HG02642 (cell line): ENCODE measurements around the gene KIAA1671.

Source experiments
- ATAC-seq: cut with Tn5 transposase; IDR thresholded peaks from one replicate; pipeline ENCODE4 v1.9.1; 2021; ENCODE audit warnings: mild to moderate bottlenecking; ENCODE audit not compliant: unreplicated experiment, poor library complexity

The KIAA1671 gene

GRCh38 chr22:25032066-25032465 is 79.5 kb downstream of the KIAA1671 start:
- no peak for ATAC-seq

DNA sequence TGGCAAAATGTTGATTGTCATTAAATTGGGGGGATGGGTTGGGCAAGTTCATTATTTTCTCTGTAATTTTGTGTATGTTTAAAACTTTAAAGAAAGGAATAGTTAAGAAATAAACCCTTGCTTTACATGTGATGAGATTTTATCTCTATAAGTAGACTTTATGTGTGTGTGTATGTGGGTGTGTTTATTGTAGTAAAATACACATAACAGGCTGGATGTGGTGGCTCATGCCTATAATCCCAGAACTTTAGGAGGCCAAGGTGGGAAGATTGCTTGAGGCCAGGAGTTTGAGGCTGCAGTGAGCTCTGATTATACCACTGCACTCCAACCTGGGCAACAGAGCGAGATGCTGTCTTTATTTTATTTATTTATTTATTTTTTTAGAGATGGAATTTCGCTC is 83.2 kb downstream of the KIAA1671 start:
- ATAC-seq = no peak

DNA sequence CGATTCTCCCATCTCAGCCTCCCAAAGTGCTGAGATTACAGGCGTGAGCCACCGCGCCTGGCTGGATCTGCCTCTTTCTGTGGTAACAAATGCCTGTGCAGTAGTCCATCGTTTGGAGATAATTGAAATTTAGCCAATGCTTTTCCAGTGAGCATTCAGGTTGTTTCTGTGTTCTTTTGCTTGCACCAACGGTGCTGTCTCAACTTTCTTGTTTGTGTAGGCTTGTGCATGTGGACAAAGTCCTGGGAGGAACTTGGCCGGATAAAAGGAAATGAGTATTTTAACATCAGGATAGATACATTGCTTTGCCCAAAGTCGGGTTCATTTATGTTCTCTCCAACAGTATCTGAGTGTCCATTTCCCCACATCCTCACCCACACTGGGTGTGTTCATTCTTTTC is 85.7 kb downstream of the KIAA1671 start:
- no peak for ATAC-seq

- no peak for ATAC-seq
Measured at GRCh38 chr22:25038771-25039170, 86.3 kb downstream of the KIAA1671 start.

DNA sequence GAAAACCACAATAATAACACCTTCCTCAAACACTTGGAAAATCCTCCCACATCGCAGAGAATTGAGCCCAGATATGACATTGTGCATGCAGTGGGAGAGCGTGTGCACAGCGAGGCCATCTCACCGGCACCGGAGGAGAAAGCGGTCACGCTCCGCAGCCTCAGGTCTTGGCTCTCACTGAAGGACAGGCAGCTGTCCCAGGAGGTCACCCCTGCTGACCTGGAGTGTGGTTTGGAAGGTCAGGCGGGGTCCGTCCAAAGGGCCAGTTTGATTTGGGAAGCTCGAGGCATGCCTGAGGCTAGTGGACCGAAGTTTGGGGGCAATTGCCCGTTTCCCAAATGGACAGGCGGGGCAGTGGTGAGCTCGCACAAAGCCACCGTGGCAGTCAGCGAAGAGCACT is 86.7 kb downstream of the KIAA1671 start:
- no peak for ATAC-seq

DNA sequence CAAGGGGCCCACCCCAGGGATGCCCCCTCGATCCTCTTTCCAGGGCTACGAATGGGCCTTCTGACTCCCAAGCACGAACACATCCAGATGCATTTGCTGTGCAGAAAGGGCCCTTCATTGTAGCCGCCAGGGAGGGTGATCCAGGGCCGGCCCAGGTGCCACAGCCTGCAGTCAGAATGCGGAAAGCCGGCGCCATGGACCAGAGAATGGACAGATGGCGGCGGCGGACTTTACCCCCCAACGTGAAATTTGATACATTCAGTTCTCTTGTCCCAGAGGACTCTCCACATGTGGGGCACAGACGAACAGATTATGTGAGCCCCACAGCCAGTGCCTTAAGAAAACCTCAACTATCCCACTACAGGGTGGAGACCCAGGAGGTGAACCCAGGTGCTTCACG is 87.2 kb downstream of the KIAA1671 start:
- no peak for ATAC-seq

DNA sequence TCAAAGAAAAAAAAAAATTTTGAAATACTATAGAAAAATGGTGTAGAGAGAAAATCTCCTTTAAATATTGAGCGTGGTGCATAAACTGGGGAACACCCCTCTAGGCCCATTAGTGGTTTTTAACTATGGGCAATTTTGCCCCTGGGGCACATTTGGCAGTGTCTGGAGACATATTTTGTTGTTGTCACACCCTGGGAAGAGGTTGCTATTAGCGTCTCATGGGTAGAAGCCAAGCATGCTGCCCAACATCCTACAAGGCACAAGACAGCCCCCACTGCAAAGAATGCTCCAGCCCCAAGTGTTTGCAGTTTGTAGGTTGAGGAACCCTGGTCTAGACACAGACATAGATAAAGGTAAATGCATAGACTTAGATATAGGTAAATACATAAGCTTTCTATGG is 92.6 kb downstream of the KIAA1671 start:
- no peak for ATAC-seq

- ATAC-seq = no peak
Measured at GRCh38 chr22:25048071-25048470, 95.6 kb downstream of the KIAA1671 start.

- ATAC-seq = no peak
Measured at GRCh38 chr22:25048659-25049647, 96.4 kb downstream of the KIAA1671 start.

GRCh38 chr22:25049770-25050169 is 97.3 kb downstream of the KIAA1671 start:
- no peak for ATAC-seq

- no peak for ATAC-seq
Measured at GRCh38 chr22:25050566-25050965, 98.0 kb downstream of the KIAA1671 start.

GRCh38 chr22:25051073-25051472 is 98.6 kb downstream of the KIAA1671 start:
- no peak for ATAC-seq

DNA sequence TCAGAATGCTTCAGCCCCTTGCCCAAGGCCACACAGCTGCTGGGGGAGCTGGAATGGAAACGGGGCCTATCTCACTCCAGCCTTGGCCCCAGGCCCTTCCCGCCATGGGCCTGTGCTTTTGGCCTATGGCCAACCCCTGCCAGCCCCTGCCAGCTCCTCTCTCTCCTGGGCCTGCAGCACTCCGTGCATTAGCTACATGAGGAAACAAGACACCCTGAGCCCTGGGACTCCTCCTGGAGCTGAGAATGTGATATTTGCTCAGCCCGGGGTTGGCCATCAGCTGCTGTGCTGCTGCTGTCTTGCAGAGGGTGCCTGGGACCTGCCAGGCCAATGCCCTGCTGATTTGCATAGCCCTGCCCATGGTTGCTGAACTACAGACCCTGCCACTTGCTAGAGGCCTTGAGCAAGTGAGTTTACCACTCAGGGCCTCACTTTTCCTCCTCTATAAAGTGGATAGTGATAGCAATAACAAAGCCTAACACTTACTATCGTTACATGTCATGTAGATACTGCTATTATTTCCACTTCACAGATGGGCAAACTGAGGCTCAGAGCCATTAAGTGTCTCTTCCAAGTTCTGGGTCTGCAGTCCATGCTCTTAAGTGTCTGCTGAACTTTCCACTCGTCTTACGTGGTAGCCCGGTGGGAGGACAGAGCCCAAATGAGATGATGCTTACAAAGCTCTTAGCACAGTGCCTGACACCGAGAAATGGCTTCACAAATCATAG is 99.6 kb downstream of the KIAA1671 start:
- no peak for ATAC-seq

DNA sequence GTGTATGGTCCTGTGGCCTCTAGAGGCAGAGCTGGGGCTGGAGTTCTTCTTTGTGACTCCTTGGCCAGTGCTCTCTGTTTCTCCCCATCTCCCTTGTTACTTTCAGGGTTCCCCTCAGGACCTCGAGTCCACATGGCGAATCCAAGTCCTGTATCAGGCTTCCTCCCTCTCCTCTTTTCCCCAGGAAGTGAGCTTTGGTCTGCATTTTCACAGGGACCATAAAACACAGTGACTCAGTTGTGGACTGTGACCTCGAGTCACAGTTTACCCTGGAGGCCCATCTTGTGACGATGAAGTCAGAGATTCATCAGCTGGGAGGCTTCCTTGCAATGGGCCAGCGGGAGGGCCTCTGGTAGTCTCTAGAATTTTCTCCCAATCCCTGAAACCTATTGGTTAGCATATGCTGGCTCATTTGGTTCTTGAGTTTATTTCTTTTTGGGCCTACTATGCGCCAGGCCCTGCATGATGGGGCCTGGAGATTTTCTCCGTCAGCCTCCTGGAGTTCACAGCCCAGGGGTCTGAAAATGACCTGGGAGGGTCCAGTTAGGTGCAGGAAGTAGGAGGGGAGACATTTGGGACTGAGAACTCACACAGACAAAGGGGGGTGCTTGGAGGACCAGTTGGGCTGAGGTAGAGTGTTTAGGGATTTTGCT is 100.8 kb downstream of the KIAA1671 start:
- no peak for ATAC-seq

- ATAC-seq = no peak
Measured at GRCh38 chr22:25054943-25055511, 102.5 kb downstream of the KIAA1671 start.

DNA sequence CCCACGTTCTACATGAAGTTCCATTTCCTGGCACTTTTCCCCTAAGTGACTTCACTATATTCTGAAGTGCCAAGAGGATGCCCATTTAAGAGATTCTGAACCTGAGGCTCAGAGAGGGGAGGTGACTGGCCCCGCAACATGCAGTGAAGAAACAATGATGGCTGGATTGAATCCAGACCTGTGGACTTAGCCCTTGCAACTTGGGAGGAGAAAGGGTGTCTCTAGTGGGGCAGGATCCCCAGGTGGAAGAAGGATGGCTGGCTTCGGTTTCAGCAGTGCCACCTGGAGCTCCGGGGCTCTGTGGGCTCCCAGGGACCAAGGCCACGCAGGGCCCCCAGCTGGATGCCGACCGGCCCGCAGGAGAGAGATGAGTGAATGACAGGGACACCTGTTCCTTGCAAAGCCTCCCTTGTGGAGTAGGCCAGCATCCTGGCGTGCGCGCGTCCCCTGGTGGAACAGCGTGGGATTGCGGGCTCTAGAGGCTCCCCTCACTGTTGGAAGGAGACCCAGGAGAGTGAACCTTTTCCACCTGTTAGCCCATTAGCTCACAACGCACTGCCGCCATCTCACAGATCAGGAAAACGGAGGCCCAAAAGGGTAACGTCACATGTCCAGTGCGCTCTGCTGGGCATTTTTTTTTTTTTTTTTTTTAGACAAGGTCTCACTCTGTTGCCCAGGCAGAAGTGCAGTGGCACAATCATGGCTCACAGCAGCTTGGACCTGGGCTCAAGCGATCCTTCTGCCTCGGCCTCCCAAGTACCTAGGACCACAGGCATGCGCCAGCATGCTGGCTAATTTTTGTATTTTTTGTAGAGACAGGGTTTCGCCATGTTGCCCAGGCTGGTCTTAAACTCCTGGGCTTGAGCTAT is 104.7 kb downstream of the KIAA1671 start:
- no peak for ATAC-seq

DNA sequence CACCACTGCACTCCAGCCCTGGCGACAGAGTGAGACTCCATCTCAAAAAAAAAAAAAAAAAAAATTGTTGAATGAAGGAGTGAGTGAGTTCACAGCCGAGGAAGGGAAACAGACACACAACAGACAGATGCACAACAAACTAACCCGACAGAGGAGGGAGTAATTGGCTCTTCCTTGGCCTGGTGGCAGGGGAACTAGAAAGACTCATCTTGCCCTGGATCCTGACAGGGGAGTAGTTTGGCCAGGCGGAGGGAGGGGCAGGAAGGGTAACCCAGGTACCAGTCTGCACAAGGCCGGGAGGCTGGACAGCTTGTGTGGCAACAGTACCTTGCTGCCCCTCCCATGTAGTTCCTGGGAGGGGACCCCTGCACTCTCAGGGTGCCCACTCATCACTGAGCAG is 106.9 kb downstream of the KIAA1671 start:
- no peak for ATAC-seq

- no peak for ATAC-seq
Measured at GRCh38 chr22:25060522-25061071, 108.1 kb downstream of the KIAA1671 start.

DNA sequence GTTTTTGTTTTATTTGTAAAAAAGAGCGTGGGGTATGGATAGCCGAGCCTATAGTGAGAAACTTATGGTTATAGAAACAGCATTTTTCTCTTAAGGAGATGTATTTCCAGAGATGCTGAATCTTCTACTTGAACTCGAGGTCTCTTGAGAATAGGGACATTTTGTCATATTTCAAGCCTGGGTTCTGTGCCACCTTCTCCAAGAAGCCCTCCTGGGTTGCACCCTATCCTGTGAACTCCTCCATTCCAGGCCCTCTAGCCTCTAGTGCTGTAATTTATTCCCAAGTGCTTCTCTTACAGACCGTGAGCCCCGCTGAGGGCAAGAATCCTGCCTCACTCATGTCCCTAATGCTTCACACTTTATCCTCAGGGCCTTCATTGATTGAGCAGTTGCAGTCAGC is 108.6 kb downstream of the KIAA1671 start:
- ATAC-seq = no peak
